Activated CD8-positive, alpha-beta T cell treated with anti-CD3 and anti-CD28 coated beads, Interleukin-2, amount 10 ng/mL, durations not matched to agents 7 days and 5 days (primary cell): ENCODE data around the gene SYN1. TPM values are rescaled to one million over a fixed set of nuclear protein-coding genes. Genes with fewer than 3 reads are reported as not detected.
"Not testable (repeated sequence)": the region's sequence is repeated elsewhere in the genome, so short reads cannot be mapped to it uniquely, and the experiment has no call there.

Source experiments
- ATAC-seq: fragments of 150-1000 bp; cut with Tn5 transposase; one replicate; pipeline ENCODE4 v1.10.0; 2021; ENCODE audit warnings: moderate library complexity
- CTCF ChIA-PET: fragments of 350-600 bp; sonication (Branson Sonifier 250); formaldehyde crosslinking; loops from one replicate; lab custom pipeline; 2021; ENCODE audit warnings: antibody characterized with exemption; lab: Charles Lee
- POLR2A ChIA-PET: fragments of 350-600 bp; sonication (Branson Sonifier 250); formaldehyde crosslinking; loops from one replicate; lab custom pipeline; 2021; ENCODE audit warnings: antibody characterized with exemption; lab: Charles Lee
- DNase-seq: peaks from one replicate; pipeline ENCODE4 v3.0.0-alpha.2; 2020
- H3K27ac Mint-ChIP-seq: one replicate; pipeline ENCODE4 v1.8.0; 2021; ENCODE audit warnings: mild to moderate bottlenecking, mixed read lengths
- H3K27me3 Mint-ChIP-seq: one replicate; pipeline ENCODE4 v1.8.0; 2021; ENCODE audit warnings: low read depth, mixed read lengths
- H3K36me3 Mint-ChIP-seq: one replicate; pipeline ENCODE4 v1.8.0; 2021; ENCODE audit warnings: low read depth, mixed read lengths
- H3K4me1 Mint-ChIP-seq: one replicate; pipeline ENCODE4 v1.8.0; 2021; ENCODE audit warnings: low read depth, mixed read lengths
- H3K4me3 Mint-ChIP-seq: one replicate; pipeline ENCODE4 v1.8.0; 2021; ENCODE audit warnings: mild to moderate bottlenecking, mixed read lengths
- H3K9me3 Mint-ChIP-seq: one replicate; pipeline ENCODE4 v1.8.0; 2022; ENCODE audit warnings: mixed read lengths; ENCODE audit not compliant: insufficient read depth
- total RNA-seq, 2 experiments: library from RNA; stranded (reverse); gene quantifications; one replicate each; pipeline ENCODE4 v1.2.3, GENCODE V29; 2021

SYN1 gene
- total RNA-seq, 2 experiments from 2014 or later: 0.57 to 0.58 TPM

GRCh38 chrX:47611926-47612325 is 7.7 kb downstream of the SYN1 start:
- Mint-ChIP-seq H3K36me3 (no peaks in the 10 kb centered on the region), H3K4me1 (peaks cover 2% of the 10 kb centered on the region), H3K4me3 (no peak overlapping the region), H3K9me3 (no peaks in the 10 kb centered on the region), H3K27ac (no peak overlapping the region), H3K27me3 (peaks cover 8% of the 10 kb centered on the region)
- ATAC-seq (no peak), DNase-seq (no peak)
- ChIA-PET CTCF (no interaction called here), POLR2A (no interaction called here)

GRCh38 chrX:47611489-47611888 is 8.2 kb downstream of the SYN1 start:
- peaks cover 5% of the 10 kb centered on the region for H3K27me3 Mint-ChIP-seq
- no peak for DNase-seq
- H3K4me1 Mint-ChIP-seq: peaks cover 2% of the 10 kb centered on the region
- no peak for ATAC-seq
- ChIA-PET CTCF (no interaction called here), POLR2A (no interaction called here)
- no peak overlapping the region for H3K4me3 Mint-ChIP-seq
- no peaks in the 10 kb centered on the region for H3K36me3 Mint-ChIP-seq
- no peaks in the 10 kb centered on the region for H3K9me3 Mint-ChIP-seq
- no peak overlapping the region for H3K27ac Mint-ChIP-seq

- CTCF ChIA-PET: no interaction called here
- Mint-ChIP-seq H3K27me3 (peaks cover 2% of the 10 kb centered on the region), H3K4me1 (peaks cover 2% of the 10 kb centered on the region), H3K27ac (no peak overlapping the region), H3K36me3 (no peaks in the 10 kb centered on the region), H3K9me3 (no peaks in the 10 kb centered on the region), H3K4me3 (no peak overlapping the region)
- POLR2A ChIA-PET: no interaction called here
- ATAC-seq (no peak), DNase-seq (no peak)
These were observed 9.1 kb downstream of the SYN1 start for GRCh38 chrX:47610511-47610910.

- ChIA-PET POLR2A (no interaction called here), CTCF (no interaction called here)
- ATAC-seq: no peak
- DNase-seq: no peak
- H3K27ac Mint-ChIP-seq: no peak overlapping the region
- no peaks in the 10 kb centered on the region for H3K27me3 Mint-ChIP-seq
- H3K4me1 Mint-ChIP-seq: peaks cover 2% of the 10 kb centered on the region
- no peaks in the 10 kb centered on the region for H3K9me3 Mint-ChIP-seq
- no peak overlapping the region for H3K4me3 Mint-ChIP-seq
- no peaks in the 10 kb centered on the region for H3K36me3 Mint-ChIP-seq
These were observed 11.4 kb downstream of the SYN1 start for GRCh38 chrX:47608130-47608810.

- POLR2A ChIA-PET: no interaction called here
- Mint-ChIP-seq H3K9me3 (no peaks in the 10 kb centered on the region), H3K27me3 (no peaks in the 10 kb centered on the region), H3K4me3 (no peak overlapping the region), H3K36me3 (no peaks in the 10 kb centered on the region), H3K4me1 (peaks cover 2% of the 10 kb centered on the region), H3K27ac (no peak overlapping the region)
- DNase-seq (no peak), ATAC-seq (no peak)
- CTCF ChIA-PET: no interaction called here
These were observed 12.6 kb downstream of the SYN1 start for GRCh38 chrX:47607091-47607490.

- peaks cover 2% of the 10 kb centered on the region for H3K4me1 Mint-ChIP-seq
- H3K27ac Mint-ChIP-seq: no peak overlapping the region
These were observed 14.6 kb downstream of the SYN1 start for GRCh38 chrX:47605024-47605423.

GRCh38 chrX:47603125-47603524 is 16.5 kb downstream of the SYN1 start:
- H3K9me3 Mint-ChIP-seq, POLR2A ChIA-PET, H3K4me1 Mint-ChIP-seq, H3K27me3 Mint-ChIP-seq, ATAC-seq, CTCF ChIA-PET, H3K4me3 Mint-ChIP-seq, H3K36me3 Mint-ChIP-seq, H3K27ac Mint-ChIP-seq, DNase-seq: not testable (repeated sequence)

More at GRCh38 chrX:47605024-47605423, 14.6 kb downstream of the SYN1 start:
- POLR2A ChIA-PET: no interaction called here
- DNase-seq: no peak
- CTCF ChIA-PET: no interaction called here
- Mint-ChIP-seq H3K27me3 (no peaks in the 10 kb centered on the region), H3K9me3 (no peaks in the 10 kb centered on the region), H3K36me3 (no peaks in the 10 kb centered on the region), H3K4me3 (no peak overlapping the region)
- no peak for ATAC-seq

GRCh38 chrX:47597222-47597621 is 22.4 kb downstream of the SYN1 start:
- CTCF ChIA-PET: no interaction called here
- H3K27ac Mint-ChIP-seq: no peak overlapping the region
- H3K4me3 Mint-ChIP-seq: no peak overlapping the region
- ATAC-seq (no peak), DNase-seq (no peak)
- peaks cover 11% of the 10 kb centered on the region for H3K36me3 Mint-ChIP-seq
- peaks cover 11% of the 10 kb centered on the region for H3K4me1 Mint-ChIP-seq
- POLR2A ChIA-PET: no interaction called here
- H3K9me3 Mint-ChIP-seq: peaks cover 14% of the 10 kb centered on the region
- H3K27me3 Mint-ChIP-seq: peaks cover 4% of the 10 kb centered on the region

- peaks cover 11% of the 10 kb centered on the region for H3K36me3 Mint-ChIP-seq
- no peak for DNase-seq
- H3K4me3 Mint-ChIP-seq: no peak overlapping the region
- H3K27ac Mint-ChIP-seq: peak overlapping the region; percentile 77
- ChIA-PET POLR2A (no interaction called here), CTCF (no interaction called here)
- peaks cover 4% of the 10 kb centered on the region for H3K27me3 Mint-ChIP-seq
- no peak for ATAC-seq
- peaks cover 14% of the 10 kb centered on the region for H3K9me3 Mint-ChIP-seq
- peaks cover 11% of the 10 kb centered on the region for H3K4me1 Mint-ChIP-seq
These were observed 23.4 kb downstream of the SYN1 start for GRCh38 chrX:47596256-47596655.

- Mint-ChIP-seq H3K4me3 (no peak overlapping the region), H3K9me3 (peaks cover 14% of the 10 kb centered on the region), H3K4me1 (peaks cover 11% of the 10 kb centered on the region), H3K36me3 (peaks cover 11% of the 10 kb centered on the region), H3K27ac (peak overlapping the region; percentile 77), H3K27me3 (peaks cover 4% of the 10 kb centered on the region)
- ChIA-PET CTCF (no interaction called here), POLR2A (no interaction called here)
- ATAC-seq (no peak), DNase-seq (no peak)
These were observed 23.9 kb downstream of the SYN1 start for GRCh38 chrX:47595716-47596251.

- Mint-ChIP-seq H3K4me3 (no peak overlapping the region), H3K4me1 (peaks cover 11% of the 10 kb centered on the region), H3K9me3 (peaks cover 9% of the 10 kb centered on the region), H3K27ac (no peak overlapping the region), H3K27me3 (peaks cover 4% of the 10 kb centered on the region), H3K36me3 (peaks cover 11% of the 10 kb centered on the region)
- ChIA-PET CTCF (no interaction called here), POLR2A (no interaction called here)
- ATAC-seq (no peak), DNase-seq (no peak)
These were observed 26.1 kb downstream of the SYN1 start for GRCh38 chrX:47593522-47593921.

GRCh38 chrX:47590984-47591383 is 28.7 kb downstream of the SYN1 start:
- Mint-ChIP-seq H3K9me3 (no peaks in the 10 kb centered on the region), H3K4me3 (no peak overlapping the region), H3K27ac (no peak overlapping the region), H3K4me1 (peaks cover 5% of the 10 kb centered on the region), H3K36me3 (peaks cover 5% of the 10 kb centered on the region), H3K27me3 (no peaks in the 10 kb centered on the region)
- DNase-seq (no peak), ATAC-seq (no peak)
- POLR2A ChIA-PET: no interaction called here
- CTCF ChIA-PET: no interaction called here
